Common myeloid progenitor, CD34-positive (primary cell): ENCODE data around the gene ZSCAN1. TPM values are rescaled to one million over a fixed set of nuclear protein-coding genes. Genes with fewer than 3 reads are reported as not detected.
A peak's percentile ranks its signal among the peaks of the same experiment; 100 is the strongest.

Experiments
- CTCF ChIA-PET: fragments of 350-600 bp; sonication (Branson Sonifier 250); formaldehyde crosslinking; loops from one replicate; lab custom pipeline; 2021; ENCODE audit warnings: antibody characterized with exemption; lab: Charles Lee
- POLR2A ChIA-PET: fragments of 350-600 bp; sonication (Branson Sonifier 250); formaldehyde crosslinking; loops from one replicate; lab custom pipeline; 2021; ENCODE audit warnings: antibody characterized with exemption; lab: Charles Lee
- DNase-seq, 3 donors: peaks; one replicate each; pipeline versions ENCODE4 v3.0.0 to v3.0.0-alpha.2; 2013
- H3K27ac ChIP-seq, 2 experiments: 1 replicate in 1 of 2; 2 replicates in 1 of 2; pipeline ENCODE4 v1.7.0; 2013; ENCODE audit warnings: inconsistent platforms in 2 of 2, low read length in 2 of 2, mild to moderate bottlenecking in 2 of 2, low read depth in 1 of 2, moderate library complexity in 1 of 2; ENCODE audit not compliant: severe bottlenecking in 2 of 2, insufficient read depth in 1 of 2, poor library complexity in 1 of 2
- H3K27me3 ChIP-seq, 5 experiments: replicated peaks in 2 of 5; 1 replicate in 3 of 5; 2 replicates in 2 of 5; pipeline versions ENCODE4 v1.6.1 to v1.7.0; 2013; ENCODE audit warnings: low read length in 4 of 5, mild to moderate bottlenecking in 2 of 5, moderate library complexity in 2 of 5, inconsistent platforms in 1 of 5; ENCODE audit not compliant: insufficient read depth in 5 of 5, control insufficient read depth in 4 of 5
- H3K36me3 ChIP-seq, 4 experiments: 1 replicate in 2 of 4; 2 replicates in 2 of 4; pipeline versions ENCODE4 v1.6.1 to v1.7.0; 2013; ENCODE audit warnings: low read length in 3 of 4, control low read depth in 1 of 4, mild to moderate bottlenecking in 1 of 4; ENCODE audit not compliant: control insufficient read depth in 4 of 4, insufficient read depth in 4 of 4
- H3K4me1 ChIP-seq, 4 experiments: 1 replicate in 3 of 4; 2 replicates in 1 of 4; pipeline versions ENCODE4 v1.6.1 to v1.7.1; 2013; ENCODE audit warnings: low read length in 3 of 4, mild to moderate bottlenecking in 3 of 4, control low read depth in 1 of 4, inconsistent platforms in 1 of 4, moderate library complexity in 1 of 4; ENCODE audit not compliant: control insufficient read depth in 4 of 4, insufficient read depth in 4 of 4; ENCODE audit errors: control extremely low read depth in 1 of 4
- H3K4me3 ChIP-seq, 7 experiments: 1 replicate in 4 of 7; 2 replicates in 3 of 7; pipeline versions ENCODE4 v1.5.1 to v1.7.0; 2013; ENCODE audit warnings: mild to moderate bottlenecking in 7 of 7, low read length in 6 of 7, moderate library complexity in 6 of 7, inconsistent platforms in 2 of 7, low read depth in 2 of 7, control low read depth in 1 of 7; ENCODE audit not compliant: insufficient read depth in 4 of 7, control insufficient read depth in 1 of 7; ENCODE audit errors: extremely low read depth in 1 of 7
- H3K9me3 ChIP-seq, 5 experiments: 1 replicate in 4 of 5; 2 replicates in 1 of 5; pipeline versions ENCODE4 v1.6.1 to v1.7.1; 2013; ENCODE audit warnings: low read length in 4 of 5, mild to moderate bottlenecking in 2 of 5, inconsistent platforms in 1 of 5, low read depth in 1 of 5, moderate library complexity in 1 of 5; ENCODE audit not compliant: control insufficient read depth in 4 of 5, insufficient read depth in 2 of 5; ENCODE audit errors: control extremely low read depth in 1 of 5
- WGBS: methylation state at CpG from one replicate; pipeline ENCODE4 v1.1.5; 2013; ENCODE audit not compliant: insufficient coverage; 5-methylcytosine and 5-hydroxymethylcytosine counted together
- polyA plus RNA-seq: library from polyadenylated mRNA; unstranded; fragments of 120-200 nt; gene quantifications from one replicate; pipeline ENCODE4 v1.2.1, GENCODE V29; 2013

The ZSCAN1 gene
- polyA plus RNA-seq, result 1.3 TPM

GRCh38 chr19:58033741-58034476 lies at the start of gene ZSCAN1:
TSS of gene ZSCAN1 (plus strand) at chr19:58034025. CDS start at chr19:58037837, 3,812 bp downstream.
- Histone ChIP-seq H3K4me1 (peaks cover 0 to 16% (median 3%) of the 10 kb centered on the region in 4 experiments), H3K27me3 (peaks cover 0 to 16% (median 0%) of the 10 kb centered on the region in 5 experiments), H3K36me3 (no peaks in the 10 kb centered on the region), H3K9me3 (peaks cover 0 to 53% (median 1%) of the 10 kb centered on the region in 5 experiments), H3K4me3 (peak within 1 kb of the TSS; percentile 28 to 77 (median 46)), H3K27ac (peak within 1 kb of the TSS in 1 of 2 experiments; percentile 49)
- ChIA-PET CTCF (interaction anchor here (1.2 kb wide), 1 partner anchor 20 kb away, joined by 4 read pairs; no protein-coding TSS in a partner anchor), POLR2A (interaction anchor here (0.6 kb wide), 2 partner anchors 159 to 1711 kb away, joined by 3 to 7 read pairs; no protein-coding TSS in a partner anchor)
- DNase-seq, result peak; percentile 95 to 98 (median 98)
- WGBS, result under 1% methylated on average over 66 of the region's 101 CpGs

GRCh38 chr19:57992841-57993240 lies 41.0 kb upstream of the ZSCAN1 start:
- 100% methylated on average over 1 of the region's 1 CpG for WGBS

GRCh38 chr19:58000677-58001076 lies 33.1 kb upstream of the ZSCAN1 start:
- 100% methylated on average over 1 of the region's 4 CpGs for WGBS
- Histone ChIP-seq H3K27ac (no peak overlapping the region), H3K9me3 (peaks cover 1 to 66% (median 51%) of the 10 kb centered on the region in 5 experiments), H3K4me1 (peaks cover 5 to 23% (median 14%) of the 10 kb centered on the region in 4 experiments), H3K4me3 (peak overlapping the region in 2 of 7 experiments; percentile 19 to 78), H3K36me3 (peaks cover 28 to 68% (median 55%) of the 10 kb centered on the region in 4 experiments), H3K27me3 (no peaks in the 10 kb centered on the region)
- ChIA-PET CTCF (no interaction called here), POLR2A (no interaction called here)
- no peak for DNase-seq

More at GRCh38 chr19:57992841-57993240, 41.0 kb upstream of the ZSCAN1 start:
- POLR2A ChIA-PET, result no interaction called here
- no peaks in the 10 kb centered on the region for H3K4me1 ChIP-seq
- CTCF ChIA-PET, result no interaction called here
- H3K4me3 ChIP-seq, result peak overlapping the region in 1 of 7 experiments; percentile 21
- peaks cover 29 to 85% (median 55%) of the 10 kb centered on the region in 4 experiments for H3K36me3 ChIP-seq
- DNase-seq, result no peak
- peaks cover 7 to 89% (median 77%) of the 10 kb centered on the region in 5 experiments for H3K9me3 ChIP-seq
- no peak overlapping the region for H3K27ac ChIP-seq
- no peaks in the 10 kb centered on the region for H3K27me3 ChIP-seq

- no peaks in the 10 kb centered on the region for H3K27me3 ChIP-seq
- peak overlapping the region; percentile 89 to 93 for H3K27ac ChIP-seq
- H3K9me3 ChIP-seq, result peaks cover 0 to 73% (median 39%) of the 10 kb centered on the region in 5 experiments
- peaks cover 24 to 65% (median 59%) of the 10 kb centered on the region in 4 experiments for H3K36me3 ChIP-seq
- H3K4me1 ChIP-seq, result peaks cover 5 to 23% (median 14%) of the 10 kb centered on the region in 4 experiments
- ChIA-PET CTCF (interaction anchor here (1.0 to 1.4 kb wide), 2 partner anchors 16 to 53 kb away, joined by 3 to 4 read pairs; no protein-coding TSS in a partner anchor), POLR2A (interaction anchor here (0.6 to 1.7 kb wide), 7 partner anchors 9 to 1554 kb away, joined by 3 to 6 read pairs (median 3); partner anchors contain the start of gene ZNF417)
- peak in 2 of 3 donors; percentile 53 to 68 for DNase-seq
- H3K4me3 ChIP-seq, result peak overlapping the region; percentile 75 to 99 (median 89)
- WGBS, result 7% methylated on average over 20 of the region's 23 CpGs
These were observed 31.9 kb upstream of the ZSCAN1 start for GRCh38 chr19:58001895-58002369.

GRCh38 chr19:58002384-58003173 lies 31.2 kb upstream of the ZSCAN1 start, which contains the start of gene ZNF606:
TSS of gene ZNF606 (minus strand) at chr19:58002820. CDS start at chr19:58001319, 1,501 bp downstream.
- Histone ChIP-seq H3K4me3 (peak within 1 kb of the TSS; percentile 75 to 99 (median 89)), H3K4me1 (peaks cover 5 to 23% (median 14%) of the 10 kb centered on the region in 4 experiments), H3K36me3 (peaks cover 20 to 65% (median 55%) of the 10 kb centered on the region in 4 experiments), H3K9me3 (peaks cover 0 to 76% (median 34%) of the 10 kb centered on the region in 5 experiments), H3K27ac (peak within 1 kb of the TSS; percentile 89 to 93), H3K27me3 (no peaks in the 10 kb centered on the region)
- ChIA-PET POLR2A (interaction anchor here (0.6 to 1.7 kb wide), 7 partner anchors 8 to 1555 kb away, joined by 3 to 6 read pairs (median 3); partner anchors contain the start of gene ZNF417), CTCF (interaction anchor here (1.0 to 1.6 kb wide), 4 partner anchors 16 to 593 kb away, joined by 3 to 4 read pairs (median 3); no protein-coding TSS in a partner anchor)
- WGBS, result under 1% methylated on average over 91 of the region's 91 CpGs
- peak; percentile 89 to 95 (median 92) for DNase-seq

GRCh38 chr19:58003174-58003828 lies 30.5 kb upstream of the ZSCAN1 start:
- H3K9me3 ChIP-seq, result peaks cover 0 to 77% (median 29%) of the 10 kb centered on the region in 5 experiments
- no peak for DNase-seq
- H3K4me3 ChIP-seq, result peak overlapping the region; percentile 75 to 99 (median 89)
- no peaks in the 10 kb centered on the region for H3K27me3 ChIP-seq
- H3K27ac ChIP-seq, result peak overlapping the region; percentile 89 to 93
- ChIA-PET POLR2A (interaction anchor here (1.0 kb wide), 1 partner anchor 9 kb away, joined by 3 read pairs; no protein-coding TSS in a partner anchor), CTCF (interaction anchor here (1.0 to 1.6 kb wide), 3 partner anchors 52 to 594 kb away, joined by 3 read pairs; no protein-coding TSS in a partner anchor)
- 34% methylated on average over 23 of the region's 31 CpGs for WGBS
- H3K4me1 ChIP-seq, result peaks cover 5 to 23% (median 14%) of the 10 kb centered on the region in 4 experiments
- peaks cover 17 to 57% (median 49%) of the 10 kb centered on the region in 4 experiments for H3K36me3 ChIP-seq
